Erythroblast (primary cell): ENCODE data around the gene PML.

Experiments
- DNase-seq, 2 experiments: peaks; one replicate each; lab custom pipeline; 2025; lab: John Stamatoyannopoulos, UW
- GATA1 ChIP-seq: IDR thresholded peaks from 2 replicates; pipeline ENCODE4 v1.6.1; 2011; ENCODE audit warnings: low read depth, mild to moderate bottlenecking, control low read depth, low read length, moderate library complexity
- POLR2A ChIP-seq: IDR thresholded peaks from 2 replicates; pipeline ENCODE4 v1.6.1; 2011; ENCODE audit warnings: mild to moderate bottlenecking, low read length

PML gene

DNA sequence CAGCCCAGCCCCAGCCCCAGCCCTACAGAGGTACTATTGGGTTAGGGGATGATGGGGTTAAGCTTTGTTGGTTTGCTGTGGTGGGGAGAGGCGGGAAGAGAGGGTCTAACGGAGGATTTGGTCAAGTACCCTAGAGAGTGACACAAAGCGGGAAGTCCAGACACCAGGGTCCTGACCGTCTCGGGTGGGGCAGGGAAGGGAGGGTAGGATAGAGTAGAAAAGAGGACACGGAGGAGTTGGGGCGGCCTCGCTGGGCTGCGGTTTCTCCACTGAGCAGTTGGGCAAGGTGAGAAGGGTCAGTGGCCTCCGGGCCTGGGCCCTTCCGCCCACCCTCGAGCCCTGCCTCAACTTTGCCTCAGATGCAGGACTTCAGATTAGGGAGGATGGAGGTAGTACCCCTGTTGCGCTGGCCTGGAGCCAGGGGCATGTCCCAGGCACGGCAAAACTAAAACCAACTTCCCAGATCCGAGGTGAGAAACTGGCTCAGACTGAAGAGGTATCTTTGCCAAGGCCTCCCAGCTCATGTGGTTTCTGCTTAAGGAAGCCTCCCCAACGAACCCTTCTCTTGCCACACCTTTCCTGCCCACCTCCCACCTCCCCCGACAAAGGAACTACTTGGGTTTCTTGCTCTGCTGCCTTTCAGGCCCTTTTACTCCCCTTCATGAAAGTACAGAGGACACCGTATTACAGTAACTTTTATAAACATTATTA, 551 bp downstream of the PML start:
- TF ChIP-seq GATA1 (no peak), POLR2A (no peak)
- peak; percentile 56 to 66 for DNase-seq

DNA sequence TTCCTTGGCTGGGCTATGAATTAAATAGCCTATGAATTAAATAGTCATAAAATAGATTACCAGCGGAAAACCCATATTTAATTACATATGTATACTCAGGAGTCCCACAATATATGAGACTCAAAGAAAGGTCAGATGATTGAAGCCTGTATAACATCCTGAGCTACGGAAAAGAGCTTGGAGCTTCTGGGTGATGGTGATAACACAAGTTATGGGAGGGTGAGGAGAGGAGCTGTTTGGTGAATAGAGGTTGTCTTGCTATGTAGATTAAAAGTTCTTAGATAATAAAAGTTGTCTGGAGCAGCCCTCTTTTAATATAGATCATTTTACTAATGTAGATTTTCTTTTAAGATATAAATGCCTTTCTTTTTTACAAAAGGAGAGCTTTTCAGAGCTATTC, 1.8 kb downstream of the PML start:
- TF ChIP-seq POLR2A (no peak), GATA1 (no peak)
- DNase-seq: peak; percentile 61 to 82

DNA sequence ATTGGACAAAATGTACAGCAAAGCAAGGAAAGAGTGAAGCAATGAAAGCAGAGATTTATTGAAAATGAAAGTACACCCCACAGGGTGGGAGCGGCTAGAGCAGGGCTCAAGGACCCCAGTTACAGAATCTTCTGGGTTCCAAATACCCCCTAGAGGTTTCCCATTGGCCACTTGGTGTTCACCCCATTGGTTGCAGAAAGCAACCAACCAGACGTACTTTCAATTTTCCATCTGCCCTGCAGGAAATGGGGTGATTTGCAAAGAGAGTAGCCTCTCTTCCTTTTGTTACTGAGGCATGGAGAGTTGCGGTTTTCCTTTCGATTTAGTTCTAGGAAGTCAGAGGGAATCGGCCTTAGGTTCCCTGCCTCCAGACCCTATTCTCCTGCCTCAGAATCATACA, 2.4 kb downstream of the PML start:
- DNase-seq: peak; percentile 35 to 56
- peak; percentile 31 for TF ChIP-seq POLR2A
- no peak for TF ChIP-seq GATA1

DNA sequence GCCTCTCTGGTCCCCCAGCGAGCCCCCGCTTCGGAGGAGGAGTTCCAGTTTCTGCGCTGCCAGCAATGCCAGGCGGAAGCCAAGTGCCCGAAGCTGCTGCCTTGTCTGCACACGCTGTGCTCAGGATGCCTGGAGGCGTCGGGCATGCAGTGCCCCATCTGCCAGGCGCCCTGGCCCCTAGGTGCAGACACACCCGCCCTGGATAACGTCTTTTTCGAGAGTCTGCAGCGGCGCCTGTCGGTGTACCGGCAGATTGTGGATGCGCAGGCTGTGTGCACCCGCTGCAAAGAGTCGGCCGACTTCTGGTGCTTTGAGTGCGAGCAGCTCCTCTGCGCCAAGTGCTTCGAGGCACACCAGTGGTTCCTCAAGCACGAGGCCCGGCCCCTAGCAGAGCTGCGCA, 3.5 kb downstream of the PML start:
- TF ChIP-seq POLR2A (no peak), GATA1 (no peak)
- DNase-seq: no peak

DNA sequence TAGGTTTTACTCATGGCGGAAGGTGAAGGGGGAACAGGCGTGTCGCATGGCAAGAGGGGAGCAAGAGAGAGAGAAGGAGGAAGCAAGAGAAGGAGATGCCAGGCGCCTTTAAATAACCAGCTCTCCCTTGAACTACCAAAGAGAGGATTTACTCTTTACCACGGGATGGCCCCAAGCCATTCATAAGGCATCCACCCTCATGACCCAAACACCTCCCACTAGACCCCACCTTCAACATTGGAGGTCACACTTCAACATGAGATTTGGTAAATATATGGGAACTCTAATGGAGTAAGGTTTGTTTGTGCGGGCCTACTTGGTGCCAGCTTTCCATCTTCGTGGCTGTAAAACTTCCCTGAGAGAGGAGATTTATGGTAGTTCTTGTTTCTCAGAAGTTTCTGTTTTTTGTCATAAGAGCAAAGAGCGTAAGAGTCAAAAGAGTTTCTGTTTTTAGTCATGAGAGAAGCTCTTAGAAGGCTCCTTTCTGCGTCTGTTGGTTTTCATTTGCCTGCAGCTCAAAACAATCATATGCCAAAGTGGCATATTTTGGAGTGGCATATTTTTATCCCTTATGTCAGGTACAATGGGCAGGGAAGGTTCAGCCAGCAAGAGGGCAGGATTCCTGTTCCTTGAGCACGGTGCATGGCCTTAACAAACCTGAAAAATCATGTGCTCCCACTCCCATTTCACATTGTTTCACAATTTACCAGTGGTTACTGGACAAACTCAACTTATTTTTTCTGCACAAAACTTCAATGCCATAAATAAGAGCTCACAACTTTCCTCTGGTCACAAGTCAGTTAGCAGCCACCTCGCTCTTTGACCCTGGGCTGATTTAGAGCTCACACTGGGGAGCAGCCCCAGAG, 12.5 kb downstream of the PML start:
- no peak for TF ChIP-seq GATA1
- no peak for TF ChIP-seq POLR2A
- no peak for DNase-seq

DNA sequence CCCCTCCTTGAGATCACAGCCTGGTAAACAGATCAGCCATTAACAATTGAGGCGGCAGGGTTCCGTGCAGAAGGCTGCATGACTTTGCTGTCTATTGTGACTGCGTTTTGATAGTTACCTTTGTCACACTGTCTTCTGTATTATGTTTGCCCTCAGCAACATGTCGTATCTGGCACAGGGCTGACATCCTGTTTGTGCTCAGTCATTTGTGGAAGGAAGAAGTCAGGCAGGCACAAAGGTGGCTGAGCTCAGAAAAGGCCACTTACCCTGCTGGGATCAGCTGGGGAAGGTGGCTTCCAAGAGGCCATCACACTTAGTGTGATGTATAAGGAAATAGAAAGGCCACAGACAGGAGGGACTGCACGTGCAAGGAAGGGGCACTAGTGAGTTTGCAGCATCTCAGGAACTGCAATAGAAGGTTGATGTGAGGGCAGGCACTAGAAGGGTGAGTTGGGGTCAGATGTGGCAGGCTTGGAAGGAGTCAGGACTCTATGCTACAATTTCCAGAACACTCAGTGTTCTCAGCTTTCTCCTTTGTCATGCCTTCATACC, 13.4 kb downstream of the PML start:
- no peak for DNase-seq
- TF ChIP-seq POLR2A: no peak
- no peak for TF ChIP-seq GATA1

DNA sequence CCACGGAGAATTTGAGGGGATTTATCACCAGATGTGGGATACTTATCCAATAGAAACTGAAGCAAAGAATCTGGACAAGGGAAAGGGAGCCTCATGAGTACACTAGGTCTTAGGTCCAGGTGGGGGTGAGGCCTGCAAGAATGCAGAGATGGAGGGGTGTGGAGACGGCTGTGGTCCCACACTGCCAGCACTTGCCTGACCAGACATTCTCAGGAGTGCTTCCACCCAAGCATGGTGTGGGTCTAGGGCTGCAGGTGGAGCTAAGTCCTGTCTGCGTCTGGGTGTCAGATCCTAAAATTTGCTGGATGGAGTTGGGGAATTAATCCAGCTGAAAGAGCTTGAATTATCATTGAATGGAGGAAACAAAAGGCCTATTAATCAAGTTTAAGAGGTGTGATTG, 14.4 kb downstream of the PML start:
- TF ChIP-seq GATA1 (no peak), POLR2A (no peak)
- no peak for DNase-seq

DNA sequence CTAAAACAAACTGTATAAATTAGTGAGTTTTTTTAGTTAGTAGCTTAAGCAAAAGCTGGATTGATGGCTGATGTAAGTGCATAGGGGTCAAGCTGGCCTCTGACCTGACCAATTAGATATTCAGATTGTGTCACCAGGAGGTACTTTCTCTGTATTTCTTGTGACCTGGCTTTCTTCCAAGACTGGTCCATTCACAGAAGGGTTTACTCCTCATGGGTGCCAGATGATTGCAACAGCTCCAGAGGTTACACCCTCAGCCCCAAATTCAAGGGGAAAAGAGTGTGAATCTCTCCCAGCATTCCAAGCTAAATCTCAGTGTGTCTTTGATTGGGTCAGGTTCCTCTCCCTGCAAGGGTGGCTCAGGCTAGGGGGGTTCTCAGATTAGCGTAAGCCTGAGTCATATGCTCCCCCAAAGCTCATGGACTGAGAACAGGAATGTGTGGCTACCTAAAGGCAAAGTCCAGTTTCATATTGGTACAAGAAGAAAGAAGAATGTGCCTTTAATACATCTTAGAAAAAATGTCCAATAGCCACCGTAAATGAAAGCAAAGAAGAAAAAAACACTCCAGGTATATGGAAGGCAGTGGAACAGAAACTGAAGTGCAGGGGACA, 16.5 kb downstream of the PML start:
- peak; percentile 15 to 16 for DNase-seq
- TF ChIP-seq POLR2A: no peak
- no peak for TF ChIP-seq GATA1

DNA sequence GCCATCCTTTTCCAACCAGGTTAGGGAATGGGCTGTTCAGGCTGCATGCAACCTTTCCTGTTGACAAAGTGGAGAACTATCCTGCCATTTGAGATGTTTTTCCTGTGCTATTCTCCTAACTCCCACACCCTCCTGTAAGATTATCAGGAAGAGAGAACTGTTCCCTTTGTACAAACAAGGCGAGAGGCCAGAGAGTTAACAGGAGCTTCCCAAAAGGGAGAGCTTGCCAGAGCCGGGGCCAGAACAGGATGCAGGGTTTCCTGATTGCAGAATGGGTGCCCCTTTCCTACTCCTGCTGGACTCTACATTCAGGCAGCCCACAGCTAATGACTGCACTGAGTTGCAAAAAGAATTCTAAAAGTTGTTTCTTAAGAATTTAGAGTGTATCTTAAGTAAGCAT, 17.1 kb downstream of the PML start:
- TF ChIP-seq GATA1 (no peak), POLR2A (no peak)
- no peak for DNase-seq

DNA sequence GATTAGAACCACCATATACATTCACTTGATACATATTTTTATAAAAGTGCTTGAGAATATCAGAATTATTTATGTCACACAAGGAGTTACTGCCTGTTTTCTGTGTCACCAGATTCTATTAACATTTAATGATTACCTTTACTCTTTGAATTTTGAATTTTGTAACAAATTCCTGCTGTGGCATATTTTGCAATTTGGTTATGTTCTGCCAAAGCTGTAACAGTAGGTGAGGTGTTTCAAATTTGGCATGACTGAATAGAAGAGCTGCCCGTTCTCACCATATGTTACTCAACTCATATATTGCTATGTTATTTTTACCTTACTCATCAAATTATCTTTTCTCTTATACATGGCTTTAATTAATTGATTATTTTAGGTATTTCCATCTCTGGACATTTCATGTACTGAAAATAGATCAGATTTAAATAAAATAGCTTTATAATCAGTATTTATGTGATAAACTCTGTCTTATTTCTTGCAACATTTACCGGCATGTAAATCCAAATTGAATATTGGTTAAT, 18.9 kb downstream of the PML start:
- no peak for DNase-seq
- TF ChIP-seq POLR2A (no peak), GATA1 (no peak)

DNA sequence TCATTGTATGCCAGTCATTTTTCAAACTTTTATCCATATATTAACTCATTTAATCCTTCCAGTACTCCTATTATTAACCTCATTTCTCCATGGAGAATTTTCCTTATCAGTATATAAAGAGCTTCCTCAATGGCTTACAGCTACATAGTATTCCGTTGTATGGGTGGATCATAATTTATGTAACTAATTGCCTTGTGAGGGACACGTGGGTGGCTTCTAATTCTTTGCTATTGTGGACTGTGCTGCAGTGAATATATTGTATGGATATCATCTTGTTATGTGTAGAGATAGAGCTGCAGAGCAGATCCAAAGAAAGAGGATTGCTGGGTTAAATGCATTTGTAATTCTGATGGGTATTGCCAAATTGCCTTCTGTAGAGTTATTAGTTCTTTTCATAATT, 25.2 kb downstream of the PML start:
- no peak for DNase-seq
- no peak for TF ChIP-seq GATA1
- no peak for TF ChIP-seq POLR2A

DNA sequence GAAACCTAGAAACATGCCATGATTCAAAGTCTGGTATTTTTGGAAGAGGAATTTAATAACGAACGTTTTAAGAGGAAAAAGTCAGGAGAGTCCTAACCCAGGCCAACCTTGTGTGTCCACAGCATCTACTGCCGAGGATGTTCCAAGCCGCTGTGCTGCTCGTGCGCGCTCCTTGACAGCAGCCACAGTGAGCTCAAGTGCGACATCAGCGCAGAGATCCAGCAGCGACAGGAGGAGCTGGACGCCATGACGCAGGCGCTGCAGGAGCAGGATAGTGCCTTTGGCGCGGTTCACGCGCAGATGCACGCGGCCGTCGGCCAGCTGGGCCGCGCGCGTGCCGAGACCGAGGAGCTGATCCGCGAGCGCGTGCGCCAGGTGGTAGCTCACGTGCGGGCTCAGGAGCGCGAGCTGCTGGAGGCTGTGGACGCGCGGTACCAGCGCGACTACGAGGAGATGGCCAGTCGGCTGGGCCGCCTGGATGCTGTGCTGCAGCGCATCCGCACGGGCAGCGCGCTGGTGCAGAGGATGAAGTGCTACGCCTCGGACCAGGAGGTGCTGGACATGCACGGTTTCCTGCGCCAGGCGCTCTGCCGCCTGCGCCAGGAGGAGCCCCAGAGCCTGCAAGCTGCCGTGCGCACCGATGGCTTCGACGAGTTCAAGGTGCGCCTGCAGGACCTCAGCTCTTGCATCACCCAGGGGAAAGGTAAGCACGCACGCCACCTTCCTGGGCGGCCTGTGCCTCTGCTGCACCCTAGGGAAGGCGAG, 28.4 kb downstream of the PML start:
- TF ChIP-seq POLR2A: no peak
- no peak for TF ChIP-seq GATA1
- no peak for DNase-seq

DNA sequence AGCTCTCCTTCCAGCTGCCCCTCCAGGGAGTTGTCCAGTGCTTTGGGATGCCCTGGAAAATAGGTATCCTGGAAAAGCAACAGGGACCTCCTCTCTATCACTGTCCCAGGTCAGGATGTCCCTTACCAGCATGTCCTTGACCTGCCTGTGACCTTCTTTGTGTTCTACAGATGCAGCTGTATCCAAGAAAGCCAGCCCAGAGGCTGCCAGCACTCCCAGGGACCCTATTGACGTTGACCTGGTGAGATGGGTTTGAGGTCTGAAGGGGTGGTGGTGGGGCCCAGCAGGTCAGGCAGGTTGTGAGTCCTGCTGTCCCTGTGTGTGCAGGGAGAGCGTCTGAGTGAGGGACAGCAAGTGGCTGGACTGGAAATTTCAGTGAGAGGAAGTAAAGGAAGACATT, 30.2 kb downstream of the PML start:
- DNase-seq: no peak
- no peak for TF ChIP-seq POLR2A
